Epidermal melanocyte (primary cell): ENCODE results near the gene CSF2.

ENCODE experiments used
- DNase-seq: peaks from one replicate; pipeline ENCODE4 v3.0.0; 2011; ENCODE audit warnings: low spot score; ENCODE audit not compliant: insufficient read length

Gene CSF2

DNA sequence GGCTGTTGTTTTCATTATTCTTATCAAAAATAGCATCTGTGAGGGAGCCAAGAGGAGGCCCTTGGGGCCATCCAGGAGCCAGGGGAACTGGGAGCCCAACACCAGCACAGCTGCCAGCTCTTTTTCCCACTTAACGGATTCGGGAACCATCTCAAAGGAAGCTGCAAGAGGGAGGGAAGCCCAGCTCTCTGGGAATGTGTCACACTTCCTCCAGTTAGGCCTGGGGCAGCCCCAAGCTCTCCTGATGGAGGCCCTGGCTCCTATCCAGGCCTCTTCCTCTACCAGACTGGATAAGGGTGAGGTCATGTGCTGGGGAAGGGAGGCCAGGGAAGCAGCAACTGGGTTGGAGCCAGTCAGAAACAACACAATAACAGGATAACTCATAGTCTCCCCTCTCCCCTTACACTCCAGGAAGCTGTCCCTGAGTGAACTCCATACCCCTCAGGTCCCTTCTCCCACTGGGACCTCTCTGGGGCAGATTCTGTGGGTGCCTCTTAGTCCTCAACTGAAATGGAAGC is 12.7 kb downstream of the CSF2 start:
- DNase-seq: peak; percentile 83

DNA sequence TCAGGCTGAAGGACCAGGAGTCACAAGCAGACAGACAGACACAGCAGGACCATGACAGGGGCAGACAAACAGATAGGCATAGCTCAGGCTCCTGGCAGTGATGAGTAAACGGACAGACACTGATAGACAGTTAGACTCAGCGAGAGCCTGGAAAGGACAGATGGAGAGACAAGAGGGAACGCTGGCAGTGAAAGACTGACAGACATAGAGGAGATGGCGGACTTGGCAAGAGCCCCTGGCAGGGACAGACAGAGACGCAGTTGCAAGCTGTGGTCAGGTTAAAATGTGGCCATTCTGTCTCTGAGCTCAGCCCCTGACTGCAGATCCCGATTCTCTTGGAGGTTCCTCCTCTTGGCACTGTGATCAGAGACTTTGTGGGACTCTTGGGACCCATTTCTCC is 13.6 kb downstream of the CSF2 start:
- DNase-seq: no peak

DNA sequence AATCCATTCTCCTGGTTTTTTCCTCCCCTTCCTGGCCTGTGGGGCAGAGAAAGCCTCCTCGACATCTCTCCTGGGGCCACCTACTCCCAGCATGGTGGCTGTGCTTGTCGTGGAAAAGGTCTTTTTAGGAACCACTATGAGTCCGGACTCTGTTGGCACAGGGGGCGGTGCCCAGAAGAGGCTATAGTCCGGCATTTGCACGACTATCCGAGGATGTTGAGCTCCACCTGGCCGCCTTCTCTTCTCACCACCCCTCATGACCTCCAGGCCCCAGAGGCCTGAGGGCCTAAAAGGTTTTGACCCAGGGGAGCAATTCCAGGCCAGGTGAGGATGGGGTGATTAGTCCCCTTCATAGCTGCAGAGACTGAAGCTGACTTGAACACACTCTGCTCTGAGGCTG is 14.1 kb downstream of the CSF2 start:
- no peak for DNase-seq

DNA sequence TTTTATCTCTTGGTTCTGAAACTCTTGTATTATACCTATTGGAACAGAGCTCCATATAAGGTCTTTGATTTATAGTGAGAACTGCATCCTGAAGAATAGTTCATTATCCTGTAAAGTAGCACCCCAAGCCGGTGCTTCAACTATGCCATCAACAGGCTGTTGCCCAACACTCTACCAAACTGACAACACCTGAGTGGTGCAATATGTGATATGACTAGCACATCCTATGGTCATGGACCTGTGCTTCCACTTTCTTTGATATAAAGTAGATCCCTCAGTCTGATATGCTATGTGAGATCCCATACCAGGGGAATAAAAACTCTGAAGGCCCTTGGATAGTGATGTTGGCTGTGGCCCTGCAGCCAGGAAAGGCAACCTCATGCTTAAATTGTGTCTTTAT is 15.8 kb downstream of the CSF2 start:
- DNase-seq: no peak

DNA sequence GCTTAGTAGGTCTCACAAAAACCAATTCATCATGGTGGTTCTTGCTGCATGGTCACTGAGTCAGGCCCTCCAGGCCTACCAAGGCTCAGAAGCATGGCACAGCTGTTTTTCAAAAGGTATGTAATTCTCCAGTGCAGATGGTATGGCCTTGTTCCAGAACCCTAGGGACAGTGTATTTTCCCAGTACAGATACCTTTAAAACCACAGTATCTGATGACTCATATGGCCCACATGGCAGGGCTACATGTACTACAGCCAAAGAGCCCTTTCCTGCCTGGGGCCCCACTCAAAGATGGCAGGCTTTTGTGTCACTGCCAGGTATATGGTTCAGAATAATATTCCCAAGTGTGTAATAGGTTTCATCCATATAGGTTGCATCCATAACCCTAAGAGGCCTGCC is 16.5 kb downstream of the CSF2 start:
- DNase-seq: no peak

- no peak for DNase-seq
Observed at GRCh38 chr5:132093271-132093670, 19.7 kb downstream of the CSF2 start.

GRCh38 chr5:132094393-132095076 is 20.9 kb downstream of the CSF2 start:
- no peak for DNase-seq

GRCh38 chr5:132095077-132095410 is 21.5 kb downstream of the CSF2 start:
- DNase-seq: no peak

- DNase-seq: no peak
Observed at GRCh38 chr5:132095424-132095972, 21.9 kb downstream of the CSF2 start.

DNA sequence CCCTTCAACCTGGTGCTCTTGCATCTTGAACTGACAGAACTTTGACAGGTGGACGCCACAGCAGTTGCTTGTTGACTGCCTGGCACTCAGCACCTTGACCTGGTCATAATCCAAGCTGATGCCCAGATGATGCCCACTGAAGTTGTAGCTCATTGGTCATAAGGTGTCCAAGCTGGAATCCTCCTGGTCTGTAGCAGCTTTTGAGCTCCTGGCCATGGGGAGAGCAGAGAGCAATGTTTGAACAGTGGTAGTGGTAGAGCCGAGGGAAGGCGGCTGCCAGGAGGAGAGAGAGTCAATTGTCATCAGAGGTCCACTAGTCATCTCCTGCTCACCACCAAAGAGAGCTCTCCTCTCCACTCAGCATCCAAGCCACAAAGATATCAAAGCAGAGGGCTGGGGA is 23.3 kb downstream of the CSF2 start:
- no peak for DNase-seq

DNA sequence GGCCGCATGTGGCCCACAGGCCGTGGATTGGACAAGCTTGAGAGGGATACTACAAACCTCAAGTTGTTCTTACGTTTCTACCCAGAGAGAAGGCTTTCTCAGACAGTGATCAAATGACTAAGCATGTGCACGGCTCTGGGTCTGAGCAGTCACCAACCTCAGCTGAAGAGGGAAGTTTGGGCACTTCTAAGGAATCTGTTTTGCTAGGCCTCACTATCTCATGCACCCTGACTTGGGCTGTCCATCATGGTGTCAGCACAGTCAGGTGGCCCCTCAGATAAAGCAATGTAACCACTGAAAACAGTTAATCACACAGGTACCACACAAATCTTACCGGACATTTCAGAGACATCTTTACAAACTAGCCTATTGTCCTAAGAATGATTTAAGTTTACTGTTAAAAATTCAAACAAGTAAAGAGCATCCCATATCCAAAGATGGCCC is 24.6 kb downstream of the CSF2 start:
- DNase-seq: no peak

GRCh38 chr5:132098621-132099020 is 25.0 kb downstream of the CSF2 start:
- DNase-seq: no peak

GRCh38 chr5:132099076-132099748 is 25.6 kb downstream of the CSF2 start:
- DNase-seq: no peak

- no peak for DNase-seq
Observed at GRCh38 chr5:132099905-132100304, 26.3 kb downstream of the CSF2 start.

DNA sequence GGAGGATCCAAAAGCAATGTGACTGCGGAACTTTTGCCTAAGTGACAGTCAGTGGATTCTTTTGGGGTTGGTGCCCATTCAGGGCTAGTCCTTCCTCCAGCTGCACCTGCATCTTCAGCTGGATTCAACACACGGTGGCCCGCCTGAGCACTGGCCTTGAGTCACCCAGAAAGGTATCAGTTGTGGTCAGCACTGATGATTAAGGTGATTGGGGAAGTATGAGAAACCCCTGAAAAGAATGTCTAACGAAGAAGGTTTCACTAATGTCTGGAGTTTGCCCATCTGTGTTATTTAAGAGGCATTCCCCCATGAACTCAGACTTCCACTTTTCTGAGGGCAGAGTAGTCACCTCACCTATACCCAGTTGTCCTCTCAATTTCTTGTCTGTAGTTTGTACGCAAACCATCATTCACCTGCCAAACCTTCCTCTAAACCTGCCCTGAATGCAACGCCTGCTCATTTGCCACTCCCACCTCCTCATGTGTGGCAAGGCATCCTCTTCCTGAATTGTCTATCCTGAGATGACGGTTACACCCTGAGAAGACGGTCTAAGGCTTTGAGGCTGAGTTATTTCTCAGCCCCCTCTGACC is 27.2 kb downstream of the CSF2 start:
- no peak for DNase-seq

- no peak for DNase-seq
Observed at GRCh38 chr5:132101385-132101880, 27.8 kb downstream of the CSF2 start.

GRCh38 chr5:132102101-132102701 is 28.6 kb downstream of the CSF2 start:
- no peak for DNase-seq

DNA sequence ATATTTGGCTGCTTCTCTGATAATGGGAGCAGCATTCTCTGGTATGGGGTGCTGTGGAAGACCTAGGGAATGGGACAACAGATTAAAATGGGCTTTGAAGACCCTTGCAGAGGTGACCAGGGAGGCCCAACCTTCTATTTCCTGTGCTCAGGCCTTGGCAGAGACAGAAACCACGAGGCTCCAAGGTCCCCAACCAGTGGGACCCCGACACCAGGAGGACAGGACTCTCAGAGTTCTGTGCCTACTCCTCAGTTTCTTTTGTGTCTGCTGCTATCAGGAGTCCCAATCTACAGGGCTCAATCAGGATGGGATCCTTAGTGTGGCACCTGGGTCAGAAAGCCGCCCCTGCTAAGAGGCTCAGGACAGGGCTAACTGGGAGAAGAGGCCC is 29.3 kb downstream of the CSF2 start:
- DNase-seq: no peak

DNA sequence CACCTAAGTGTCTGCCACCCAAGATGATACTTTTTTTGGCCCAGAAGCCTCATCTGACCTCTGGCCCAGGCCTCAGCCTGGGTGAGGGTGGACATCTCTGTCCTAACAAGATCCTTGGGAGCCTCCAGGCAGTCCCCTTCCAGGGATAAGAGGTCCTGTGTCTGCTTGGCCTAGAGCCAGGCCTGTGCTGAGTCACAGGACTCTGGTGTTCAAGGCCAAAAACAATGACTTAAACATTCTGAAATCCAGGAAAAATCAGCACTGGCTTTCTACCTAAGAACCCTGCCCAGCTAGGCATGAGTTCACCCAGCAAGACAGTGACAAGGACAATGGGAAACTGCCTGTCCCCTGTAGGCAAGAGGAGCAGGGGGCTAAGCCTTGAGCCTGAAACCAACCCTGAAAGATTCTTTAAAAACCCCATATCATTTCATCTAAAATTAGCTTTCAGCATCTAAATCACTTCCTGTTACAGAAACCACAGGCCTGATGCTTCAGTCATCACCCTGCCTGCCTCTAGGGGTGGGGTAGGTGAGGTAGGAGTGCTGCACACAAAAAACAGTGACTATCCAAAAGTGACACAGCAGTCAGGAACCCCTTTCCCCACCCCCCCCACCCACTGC is 29.9 kb downstream of the CSF2 start:
- DNase-seq: peak; percentile 44

- no peak for DNase-seq
Observed at GRCh38 chr5:132103969-132104391, 30.4 kb downstream of the CSF2 start.

- no peak for DNase-seq
Observed at GRCh38 chr5:132104556-132104955, 31.0 kb downstream of the CSF2 start.
